IMR-90 (cell line): ENCODE data around the gene FNIP1. TPM values are rescaled to one million over a fixed set of nuclear protein-coding genes. Genes with fewer than 3 reads are reported as not detected.

ENCODE experiments used
- ATAC-seq: fragments of 200-7000 bp; cut with Tn5 transposase; 2 replicates; pipeline ENCODE4 v1.9.1; 2020; ENCODE audit warnings: low read depth, mild to moderate bottlenecking, moderate library complexity
- BruUV-seq: library from RNA; stranded (reverse); fragments of 400-500 nt; replicated peaks from 2 replicates; lab custom pipeline; 2021; lab: Mats Ljungman, UMichigan
- CTCF ChIA-PET: fragments of 300-600 bp; formaldehyde crosslinking; extraction: SDS; loops from one replicate; lab custom pipeline; 2021; ENCODE audit warnings: antibody characterized with exemption; lab: Yijun Ruan, JAX
- POLR2A ChIA-PET: fragments of 300-600 bp; sonication (Branson Sonifier 250); formaldehyde crosslinking; loops from one replicate; lab custom pipeline; 2022; ENCODE audit warnings: antibody characterized with exemption; ENCODE audit not compliant: unreplicated experiment; lab: Charles Lee
- DNase-seq: peaks from one replicate; pipeline ENCODE4 v3.0.0; 2013
- H2AFZ ChIP-seq: replicated peaks from 2 replicates; pipeline ENCODE3; 2013; ENCODE audit warnings: low read length, mild to moderate bottlenecking; ENCODE audit not compliant: poor library complexity
- H2AK5ac ChIP-seq: 2 replicates; pipeline ENCODE4 v1.6.1; 2013; ENCODE audit warnings: low read depth, low read length, inconsistent platforms
- H2AK9ac ChIP-seq: replicated peaks from 2 replicates; pipeline ENCODE3; 2013; ENCODE audit warnings: mild to moderate bottlenecking, low read depth, low read length, moderate library complexity; ENCODE audit not compliant: poor library complexity
- H2BK120ac ChIP-seq: 2 replicates; pipeline ENCODE4 v1.6.1; 2013; ENCODE audit warnings: low read depth, low read length, inconsistent platforms
- H2BK15ac ChIP-seq: 3 replicates; pipeline ENCODE4 v1.6.1; 2013; ENCODE audit warnings: low read depth, low read length, inconsistent platforms
- H2BK20ac ChIP-seq: 2 replicates; pipeline ENCODE4 v1.6.1; 2013; ENCODE audit warnings: low read depth, mild to moderate bottlenecking, inconsistent platforms, low read length, moderate library complexity
- H2BK5ac ChIP-seq: 2 replicates; pipeline ENCODE4 v1.6.1; 2013; ENCODE audit warnings: mild to moderate bottlenecking, low read depth, low read length, inconsistent platforms; ENCODE audit not compliant: poor library complexity, severe bottlenecking
- H3K14ac ChIP-seq: replicated peaks from 2 replicates; pipeline ENCODE4 v1.6.1; 2013; ENCODE audit warnings: low read depth, low read length, inconsistent platforms
- H3K18ac ChIP-seq: 2 replicates; pipeline ENCODE4 v1.6.1; 2013; ENCODE audit warnings: low read depth, low read length, control low read depth
- H3K23ac ChIP-seq: 2 replicates; pipeline ENCODE4 v1.6.1; 2013; ENCODE audit warnings: low read depth, low read length, inconsistent platforms
- H3K27ac ChIP-seq: 2 replicates; pipeline ENCODE4 v1.5.1; 2013; ENCODE audit warnings: mild to moderate bottlenecking, control low read depth, low read length; ENCODE audit not compliant: insufficient read depth
- H3K27me3 ChIP-seq: 2 replicates; pipeline ENCODE4 v1.6.1; 2013; ENCODE audit warnings: low read length; ENCODE audit not compliant: control insufficient read depth, insufficient read depth
- H3K36me3 ChIP-seq: 2 replicates; pipeline ENCODE4 v1.6.1; 2013; ENCODE audit warnings: low read length, mixed read lengths; ENCODE audit not compliant: control insufficient read depth, insufficient read depth
- H3K4ac ChIP-seq: 2 replicates; pipeline ENCODE4 v1.6.1; 2013; ENCODE audit warnings: low read depth, low read length, inconsistent platforms
- H3K4me1 ChIP-seq: 2 replicates; pipeline ENCODE4 v1.6.1; 2013; ENCODE audit warnings: low read length, mixed read lengths; ENCODE audit not compliant: control insufficient read depth, insufficient read depth
- H3K4me2 ChIP-seq: 2 replicates; pipeline ENCODE4 v1.6.1; 2013; ENCODE audit warnings: low read depth, mild to moderate bottlenecking, control low read depth, low read length, moderate library complexity
- H3K4me3 ChIP-seq: 2 replicates; pipeline ENCODE4 v1.5.1; 2013; ENCODE audit warnings: low read depth, mild to moderate bottlenecking, control low read depth, low read length, moderate library complexity; ENCODE audit not compliant: insufficient read depth
- H3K56ac ChIP-seq: 2 replicates; pipeline ENCODE4 v1.6.1; 2013; ENCODE audit warnings: low read length, inconsistent platforms; ENCODE audit not compliant: insufficient read depth; ENCODE audit errors: extremely low read depth
- H3K79me1 ChIP-seq, 2 experiments: 2 replicates each; pipeline ENCODE4 v1.6.1; 2013; ENCODE audit warnings: low read length in 2 of 2, inconsistent platforms in 1 of 2, low read depth in 1 of 2
- H3K9ac ChIP-seq: 2 replicates; pipeline ENCODE4 v1.6.1; 2013; ENCODE audit warnings: low read depth, low read length, control low read depth
- H3K9me1 ChIP-seq: 2 replicates; pipeline ENCODE4 v1.6.1; 2013; ENCODE audit warnings: low read length, inconsistent platforms; ENCODE audit not compliant: insufficient read depth
- H3K9me3 ChIP-seq: 2 replicates; pipeline ENCODE4 v1.6.1; 2013; ENCODE audit warnings: low read length; ENCODE audit not compliant: control insufficient read depth, insufficient read depth
- H4K20me1 ChIP-seq: 2 replicates; pipeline ENCODE4 v1.6.1; 2013; ENCODE audit warnings: low read length, inconsistent platforms; ENCODE audit not compliant: insufficient read depth
- H4K5ac ChIP-seq: 2 replicates; pipeline ENCODE4 v1.6.1; 2013; ENCODE audit warnings: mild to moderate bottlenecking, low read depth, low read length, control low read depth
- H4K8ac ChIP-seq, 2 experiments: 2 replicates each; pipeline ENCODE4 v1.6.1; 2013; ENCODE audit warnings: low read depth in 2 of 2, low read length in 2 of 2, control low read depth in 1 of 2, inconsistent platforms in 1 of 2
- H4K91ac ChIP-seq: 2 replicates; pipeline ENCODE4 v1.6.1; 2013; ENCODE audit warnings: low read depth, low read length, inconsistent platforms; ENCODE audit not compliant: insufficient read depth
- BHLHE40 ChIP-seq: fragments of 150-350 bp; IDR thresholded peaks from 2 replicates; pipeline ENCODE4 v1.6.1; 2016; ENCODE audit warnings: mild to moderate bottlenecking, low read depth, low read length
- CEBPB ChIP-seq: IDR thresholded peaks from 2 replicates; pipeline ENCODE4 v1.6.1; 2012; ENCODE audit warnings: low read depth, low read length, improper control_type of control experiment
- CHD1 ChIP-seq: IDR thresholded peaks from 2 replicates; pipeline ENCODE4 v1.6.1; 2012; ENCODE audit warnings: low read depth, low read length, improper control_type of control experiment
- CTCF ChIP-seq: conservative IDR thresholded peaks from 2 replicates; pipeline ENCODE4 v1.5.1; 2012; ENCODE audit warnings: mild to moderate bottlenecking, low read depth, low read length, improper control_type of control experiment
- ELK1 ChIP-seq: fragments of 150-350 bp; IDR thresholded peaks from 2 replicates; pipeline ENCODE4 v1.6.1; 2016; ENCODE audit warnings: low read depth, mild to moderate bottlenecking, low read length, moderate library complexity, borderline replicate concordance
- FOS ChIP-seq: fragments of 150-350 bp; IDR thresholded peaks from 2 replicates; pipeline ENCODE4 v1.6.1; 2016; ENCODE audit warnings: low read depth, low read length
- MAFK ChIP-seq: IDR thresholded peaks from 2 replicates; pipeline ENCODE4 v1.6.1; 2012; ENCODE audit warnings: low read depth, low read length, improper control_type of control experiment
- MAZ ChIP-seq: IDR thresholded peaks from 2 replicates; pipeline ENCODE4 v1.6.1; 2012; ENCODE audit warnings: low read depth, mild to moderate bottlenecking, low read length, improper control_type of control experiment, moderate library complexity, borderline replicate concordance
- MXI1 ChIP-seq: IDR thresholded peaks from 2 replicates; pipeline ENCODE4 v1.6.1; 2012; ENCODE audit warnings: low read depth, mild to moderate bottlenecking, low read length, moderate library complexity, borderline replicate concordance
- NFE2L2 ChIP-seq: fragments of 150-350 bp; IDR thresholded peaks from 2 replicates; pipeline ENCODE4 v1.6.1; 2016; ENCODE audit warnings: low read depth, mild to moderate bottlenecking, low read length
- POLR2A ChIP-seq: IDR thresholded peaks from 2 replicates; pipeline ENCODE4 v1.6.1; 2012; ENCODE audit warnings: mild to moderate bottlenecking, low read depth, low read length
- RAD21 ChIP-seq: IDR thresholded peaks from 2 replicates; pipeline ENCODE4 v1.6.1; 2012; ENCODE audit warnings: low read length, improper control_type of control experiment
- RCOR1 ChIP-seq: IDR thresholded peaks from 2 replicates; pipeline ENCODE4 v1.6.1; 2012; ENCODE audit warnings: mild to moderate bottlenecking, low read length, improper control_type of control experiment; ENCODE audit not compliant: insufficient replicate concordance
- SMC3 ChIP-seq: fragments of 150-350 bp; IDR thresholded peaks from 2 replicates; pipeline ENCODE4 v1.6.1; 2016; ENCODE audit warnings: low read depth, mild to moderate bottlenecking, antibody characterized with exemption, low read length, moderate library complexity
- WGBS, 2 experiments: methylation state at CpG; one replicate each; pipeline versions ENCODE4 v1.1.5 to v1.1.7; 2013; ENCODE audit warnings: missing lambda C conversion rate in 2 of 2; ENCODE audit not compliant: insufficient read length in 1 of 2; ENCODE audit errors: extremely low coverage in 2 of 2; 5-methylcytosine and 5-hydroxymethylcytosine counted together
- dilution Hi-C: fragments of 300-500 bp; cut with HindIII; formaldehyde crosslinking; loops from one replicate; pipeline ENCODE4 v1.14.3; 2018; ENCODE audit warnings: low sequenced_read_pairs; ENCODE audit not compliant: unreplicated experiment
- in situ Hi-C: fragments of 300-500 bp; cut with MboI; formaldehyde crosslinking; loops from 3 replicates; pipeline ENCODE4 v1.14.3; 2019; ENCODE audit warnings: low sequenced_read_pairs, inconsistent platforms, mixed read lengths
- intact Hi-C: fragments of 100-400 bp; cut with micrococcal nuclease; formaldehyde crosslinking; loops from 2 replicates; pipeline ENCODE4 v1.10.0; 2022
- polyA plus RNA-seq, 3 experiments: library from polyadenylated mRNA; depleted of rRNA; stranded (reverse); fragments of >200 nt; gene quantifications; 2 replicates each; pipeline ENCODE4 v1.2.3, GENCODE V29; 2012; ENCODE audit warnings: low replicate concordance in 1 of 3
- total RNA-seq: library from RNA; depleted of rRNA; stranded (reverse); fragments of >200 nt; gene quantifications from 2 replicates; pipeline ENCODE4 v1.2.3, GENCODE V29; 2012
- TF ChIP-seq, protein P1 (sequence below): fragments of 150-350 bp; IDR thresholded peaks from 2 replicates; pipeline ENCODE4 v1.6.1; 2017; ENCODE audit warnings: mild to moderate bottlenecking, antibody characterized with exemption, low read length, low read depth

FNIP1 gene
- total and polyA plus RNA-seq, 2 of the 4 experiments (the other 2 are of a cell fraction), result 5.6 to 34.1 TPM

- ATAC-seq (no peak), DNase-seq (no peak)
- Histone ChIP-seq H2BK120ac (no peak overlapping the region), H3K56ac (no peak overlapping the region), H4K5ac (no peak overlapping the region), H3K4me1 (peaks cover 7% of the 10 kb centered on the region), H3K36me3 (no peaks in the 10 kb centered on the region; the same call in 1 of the 2 replicates), H3K27ac (no peak overlapping the region), H3K4me3 (no peak overlapping the region), H3K9ac (no peak overlapping the region), H2AK9ac (no peak overlapping the region), H4K91ac (no peak overlapping the region), H3K9me1 (peaks cover 6% of the 10 kb centered on the region), H4K20me1 (peaks cover 10% of the 10 kb centered on the region; the same call in 1 of the 2 replicates), H3K18ac (no peak overlapping the region), H2BK5ac (no peak overlapping the region), H3K9me3 (no peaks in the 10 kb centered on the region), H3K79me1 (peaks cover 27 to 65% of the 10 kb centered on the region in 2 experiments), H3K23ac (no peak overlapping the region), H2BK20ac (no peak overlapping the region), H2BK15ac (no peak overlapping the region), H4K8ac (no peak overlapping the region), H2AFZ (no peak overlapping the region), H3K14ac (no peak overlapping the region), H2AK5ac (no peak overlapping the region), H3K27me3 (no peaks in the 10 kb centered on the region), H3K4me2 (no peak overlapping the region), H3K4ac (no peak overlapping the region)
- TF ChIP-seq FOS (no peak), RAD21 (no peak), CEBPB (no peak), NFE2L2 (no peak), POLR2A (no peak), MAZ (no peak), RCOR1 (no peak), MXI1 (no peak), SMC3 (no peak), MAFK (no peak), CHD1 (no peak), CTCF (no peak), BHLHE40 (no peak), ELK1 (no peak)
- TF ChIP-seq, protein P1, sequence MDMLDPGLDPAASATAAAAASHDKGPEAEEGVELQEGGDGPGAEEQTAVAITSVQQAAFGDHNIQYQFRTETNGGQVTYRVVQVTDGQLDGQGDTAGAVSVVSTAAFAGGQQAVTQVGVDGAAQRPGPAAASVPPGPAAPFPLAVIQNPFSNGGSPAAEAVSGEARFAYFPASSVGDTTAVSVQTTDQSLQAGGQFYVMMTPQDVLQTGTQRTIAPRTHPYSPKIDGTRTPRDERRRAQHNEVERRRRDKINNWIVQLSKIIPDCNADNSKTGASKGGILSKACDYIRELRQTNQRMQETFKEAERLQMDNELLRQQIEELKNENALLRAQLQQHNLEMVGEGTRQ, result no peak
- in situ Hi-C loops, result no loop called here
- no CpG with 5 or more reads among the region's 8 CpGs for WGBS, 2 experiments
- no TSS peak for BruUV-seq
- intact Hi-C loops, result no loop called here
- dilution Hi-C loops, result no loop called here
- ChIA-PET POLR2A (no interaction called here), CTCF (no interaction called here)
Observed at GRCh38 chr5:131619102-131619501, 177.7 kb downstream of the FNIP1 start.
